GM10248 (cell line): ENCODE results near the gene AMER3.

ENCODE experiments used
- CTCF ChIA-PET: fragments of 300-600 bp; sonication (Branson Sonifier 250); formaldehyde crosslinking; extraction: SDS; loops from one replicate; lab custom pipeline; 2021; ENCODE audit warnings: antibody characterized with exemption; lab: Yijun Ruan, JAX
- POLR2A ChIA-PET: fragments of 350-650 bp; sonication (Branson Sonifier 250); formaldehyde crosslinking; extraction: SDS; loops from one replicate; lab custom pipeline; 2020; ENCODE audit warnings: antibody characterized with exemption; lab: Yijun Ruan, JAX
- DNase-seq: peaks from one replicate; pipeline ENCODE4 v3.0.0; 2012; ENCODE audit errors: extremely low spot score
- TF ChIP-seq, protein P1 (sequence below): IDR thresholded peaks from 2 replicates; pipeline ENCODE4 v1.5.1; 2012; ENCODE audit warnings: mild to moderate bottlenecking, low read depth; ENCODE audit errors: extremely low read depth, missing control alignments, control extremely low read depth

AMER3 gene

DNA sequence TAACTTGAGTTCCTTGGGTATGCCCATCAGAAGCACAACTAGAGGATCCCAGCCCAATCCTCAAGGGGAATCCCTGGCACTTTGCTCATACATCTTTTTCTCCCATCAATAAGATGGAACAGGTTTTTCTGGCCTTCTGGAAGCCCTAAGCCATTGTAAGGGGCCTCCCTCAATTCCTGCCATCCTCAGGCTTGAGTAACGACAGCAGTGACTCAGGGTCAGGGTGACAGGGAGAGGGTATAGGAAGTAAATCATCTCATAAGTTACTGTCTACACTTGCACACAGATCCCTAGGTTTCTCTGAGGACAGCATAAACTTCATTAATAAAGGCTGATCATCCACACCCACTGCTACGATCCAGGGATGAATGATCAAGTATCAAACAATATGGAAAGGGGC lies 35.0 kb downstream of the AMER3 start:
- ChIA-PET CTCF (interaction anchor here (0.9 to 2.0 kb wide), 4 partner anchors 8 to 83 kb away, joined by 3 to 6 read pairs (median 4); no protein-coding TSS in a partner anchor), POLR2A (no interaction called here)
- TF ChIP-seq, protein P1, sequence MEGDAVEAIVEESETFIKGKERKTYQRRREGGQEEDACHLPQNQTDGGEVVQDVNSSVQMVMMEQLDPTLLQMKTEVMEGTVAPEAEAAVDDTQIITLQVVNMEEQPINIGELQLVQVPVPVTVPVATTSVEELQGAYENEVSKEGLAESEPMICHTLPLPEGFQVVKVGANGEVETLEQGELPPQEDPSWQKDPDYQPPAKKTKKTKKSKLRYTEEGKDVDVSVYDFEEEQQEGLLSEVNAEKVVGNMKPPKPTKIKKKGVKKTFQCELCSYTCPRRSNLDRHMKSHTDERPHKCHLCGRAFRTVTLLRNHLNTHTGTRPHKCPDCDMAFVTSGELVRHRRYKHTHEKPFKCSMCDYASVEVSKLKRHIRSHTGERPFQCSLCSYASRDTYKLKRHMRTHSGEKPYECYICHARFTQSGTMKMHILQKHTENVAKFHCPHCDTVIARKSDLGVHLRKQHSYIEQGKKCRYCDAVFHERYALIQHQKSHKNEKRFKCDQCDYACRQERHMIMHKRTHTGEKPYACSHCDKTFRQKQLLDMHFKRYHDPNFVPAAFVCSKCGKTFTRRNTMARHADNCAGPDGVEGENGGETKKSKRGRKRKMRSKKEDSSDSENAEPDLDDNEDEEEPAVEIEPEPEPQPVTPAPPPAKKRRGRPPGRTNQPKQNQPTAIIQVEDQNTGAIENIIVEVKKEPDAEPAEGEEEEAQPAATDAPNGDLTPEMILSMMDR, result no peak
- no peak for DNase-seq

DNA sequence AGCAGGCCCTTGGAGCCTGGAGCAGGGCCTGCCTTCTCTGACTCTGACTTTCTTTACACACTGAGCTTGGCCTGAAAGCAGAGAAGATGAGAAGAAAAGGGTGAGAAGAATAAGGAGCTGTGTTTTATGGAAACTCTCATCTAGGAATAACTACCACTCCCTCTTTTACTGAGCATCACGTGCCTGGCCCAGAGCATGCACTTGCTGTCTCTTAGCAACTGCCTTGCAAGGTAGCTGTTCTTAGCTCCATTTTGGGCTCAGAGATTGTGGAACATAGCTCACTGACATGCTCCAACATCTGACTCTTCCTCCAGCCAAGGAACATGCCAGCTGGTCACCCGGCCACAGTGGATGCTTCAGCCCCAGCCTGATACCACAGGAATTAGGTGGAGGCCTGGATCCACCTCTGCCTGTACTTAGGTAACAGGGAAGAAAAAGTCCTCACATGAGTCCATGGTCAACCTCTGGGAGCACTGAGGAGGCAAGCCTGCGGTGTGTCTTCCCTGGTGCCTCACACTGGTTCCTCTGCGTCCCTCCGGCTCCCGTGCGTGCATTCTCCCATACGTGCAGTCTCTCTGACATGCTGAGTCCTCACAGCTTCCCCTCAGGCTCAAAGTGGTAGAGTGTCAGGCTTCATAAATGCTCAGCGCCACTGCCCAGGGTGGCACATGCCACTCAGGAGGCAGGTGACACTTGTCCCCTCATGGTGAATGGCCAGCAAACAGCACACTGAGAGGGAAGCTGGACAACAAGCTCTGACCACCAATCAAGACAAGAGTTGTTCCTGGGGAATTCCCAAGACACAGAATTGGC lies 35.7 kb downstream of the AMER3 start:
- TF ChIP-seq, protein P1, result no peak
- DNase-seq, result no peak
- ChIA-PET POLR2A (no interaction called here), CTCF (interaction anchor here (1.0 to 2.0 kb wide), 3 partner anchors 9 to 83 kb away, joined by 3 to 6 read pairs (median 5); no protein-coding TSS in a partner anchor)

DNA sequence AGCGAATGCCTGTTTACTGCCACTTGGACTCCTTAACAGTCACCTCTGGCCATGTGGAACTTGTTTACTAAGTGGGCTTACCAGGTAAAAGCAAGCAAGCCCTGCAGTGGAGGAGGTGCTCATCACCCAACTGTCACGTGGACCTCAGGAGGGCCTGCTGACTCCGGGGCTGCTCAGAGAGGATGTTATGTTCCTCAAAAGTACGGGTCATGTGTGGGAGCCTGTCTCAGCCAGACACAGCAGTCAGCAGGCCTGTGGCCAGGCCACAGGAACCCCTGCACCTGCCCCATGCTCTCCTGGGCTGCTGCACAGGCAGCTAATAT lies 36.2 kb downstream of the AMER3 start:
- POLR2A ChIA-PET, result no interaction called here
- CTCF ChIA-PET, result interaction anchor here (1.0 to 1.5 kb wide), 2 partner anchors 8 to 9 kb away, joined by 3 to 5 read pairs; no protein-coding TSS in a partner anchor
- DNase-seq, result no peak
- TF ChIP-seq, protein P1, result no peak

DNA sequence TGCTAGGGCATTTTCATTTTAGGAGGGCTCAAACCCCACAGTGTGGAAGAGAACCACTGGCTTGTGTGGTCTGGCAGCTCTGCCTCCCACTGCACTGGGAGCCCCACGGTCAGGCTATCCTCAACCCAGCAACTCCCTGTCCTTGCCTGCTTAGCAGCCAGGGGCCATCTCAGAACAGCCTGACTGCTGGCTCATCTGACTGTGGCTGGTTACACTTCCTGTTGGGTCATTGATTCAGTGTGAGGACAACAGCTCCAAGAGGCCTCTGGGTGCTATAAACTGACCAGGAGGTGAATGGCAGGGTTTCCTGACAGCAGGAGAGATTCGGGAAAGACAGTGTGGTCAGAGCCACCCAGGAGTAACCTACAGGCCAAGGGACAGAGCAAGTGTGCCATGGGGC lies 40.1 kb downstream of the AMER3 start:
- ChIA-PET POLR2A (no interaction called here), CTCF (interaction anchor here (0.6 to 9.4 kb wide), 9 partner anchors 13 to 127 kb away, joined by 3 to 238 read pairs (median 3); no protein-coding TSS in a partner anchor)
- DNase-seq, result no peak
- TF ChIP-seq, protein P1, result no peak

DNA sequence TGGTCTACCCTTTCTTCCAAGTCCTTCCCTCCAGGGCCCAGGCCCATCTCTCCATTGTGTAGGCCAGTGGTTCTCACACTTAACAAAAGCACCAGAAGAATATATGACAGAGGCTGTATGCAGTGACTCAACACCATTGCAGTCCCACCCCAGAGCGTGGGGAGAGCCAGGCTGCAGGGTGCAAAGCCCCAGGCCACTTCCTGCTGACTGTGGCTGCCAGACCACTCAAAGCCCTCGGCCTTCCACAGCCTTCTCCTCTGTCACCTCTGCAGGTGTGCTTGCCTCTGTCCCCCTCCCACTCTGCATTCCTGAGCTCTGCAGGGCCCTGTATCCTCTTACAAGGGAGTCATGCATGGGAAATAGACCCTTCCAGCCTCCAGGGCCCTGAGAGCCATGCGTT lies 41.0 kb downstream of the AMER3 start:
- POLR2A ChIA-PET, result no interaction called here
- no peak for DNase-seq
- CTCF ChIA-PET, result interaction anchor here (0.6 to 9.4 kb wide), 8 partner anchors 36 to 130 kb away, joined by 3 to 238 read pairs (median 14); no protein-coding TSS in a partner anchor
- TF ChIP-seq, protein P1, result no peak

DNA sequence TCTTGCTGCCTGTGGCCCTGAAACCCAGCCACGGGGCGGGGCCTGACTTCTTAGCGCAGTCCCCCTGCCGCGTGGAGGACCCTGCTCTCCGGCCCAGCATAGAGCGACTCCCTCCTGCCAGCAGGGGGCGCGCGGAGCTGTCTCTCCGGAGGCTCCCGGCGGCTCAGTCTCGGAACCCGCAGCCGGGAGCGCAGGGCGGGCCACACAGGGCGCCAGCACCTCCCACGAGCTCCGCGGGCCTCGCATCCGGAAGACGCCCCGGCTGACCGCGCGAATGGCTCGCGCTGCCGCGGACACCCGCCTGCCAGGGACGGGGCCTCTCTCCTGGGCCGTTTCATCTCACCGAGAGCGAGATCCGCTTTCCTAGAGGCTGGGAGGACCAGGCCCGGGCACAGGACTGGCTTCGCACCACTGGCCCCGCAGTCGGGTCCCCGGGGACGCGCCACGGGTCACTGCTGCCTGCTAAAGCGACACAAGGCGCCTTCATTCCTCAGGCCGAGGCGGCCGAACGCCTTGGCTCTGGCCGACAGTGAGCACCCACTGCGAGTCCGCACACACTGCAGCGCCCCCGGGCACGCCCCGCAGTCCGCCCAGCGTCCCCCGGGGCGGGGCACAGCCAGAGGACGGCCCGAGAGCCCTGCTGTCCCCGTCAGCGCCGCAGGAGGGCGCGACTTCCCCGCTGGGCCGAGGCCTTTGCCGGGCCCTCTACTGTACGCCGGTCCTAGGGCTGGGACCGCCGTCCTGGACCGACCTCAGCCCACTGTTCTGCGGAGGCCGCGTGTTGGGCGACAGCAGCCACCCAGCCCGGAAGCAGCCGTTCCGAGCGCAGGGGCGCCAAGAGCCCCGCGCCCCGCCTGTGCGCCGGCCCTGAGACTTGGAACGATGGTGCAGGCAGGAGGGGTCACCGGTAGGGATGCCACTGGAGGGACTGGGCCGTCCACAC lies 42.4 kb downstream of the AMER3 start:
- TF ChIP-seq, protein P1, result peak; percentile 99
- CTCF ChIA-PET, result interaction anchor here (0.6 to 9.4 kb wide), 55 partner anchors 8 to 335 kb away, joined by 3 to 238 read pairs (median 4); no protein-coding TSS in a partner anchor
- peak; percentile 91 for DNase-seq
- POLR2A ChIA-PET, result no interaction called here
